NCI-H2196 treated with DMSO at 0.1 percent for 48 hours (cell line): ENCODE measurements around the gene SEPTIN3.
A peak's percentile ranks its signal among the peaks of the same experiment; 100 is the strongest.

ENCODE experiments used
- DNase-seq: peaks from one replicate; lab custom pipeline; 2025; ENCODE audit not compliant: unreplicated experiment; lab: John Stamatoyannopoulos, UW

SEPTIN3 gene

GRCh38 chr22:41975299-41976069 is 6.2 kb downstream of the SEPTIN3 start:
- DNase-seq = no peak

- peak; percentile 36 for DNase-seq
Observed at GRCh38 chr22:41976070-41976901, 7.0 kb downstream of the SEPTIN3 start.

- no peak for DNase-seq
Observed at GRCh38 chr22:41976961-41977566, 7.8 kb downstream of the SEPTIN3 start.

- DNase-seq = no peak
Observed at GRCh38 chr22:41978732-41979131, 9.5 kb downstream of the SEPTIN3 start.

- DNase-seq = no peak
Observed at GRCh38 chr22:41979423-41980250, 10.4 kb downstream of the SEPTIN3 start.

- DNase-seq = no peak
Observed at GRCh38 chr22:41982865-41983264, 13.6 kb downstream of the SEPTIN3 start.

GRCh38 chr22:41983513-41984405 is 14.5 kb downstream of the SEPTIN3 start:
- no peak for DNase-seq

GRCh38 chr22:41987276-41987675 is 18.0 kb downstream of the SEPTIN3 start:
- no peak for DNase-seq

GRCh38 chr22:41989246-41989645 is 20.0 kb downstream of the SEPTIN3 start:
- no peak for DNase-seq

- DNase-seq = no peak
Observed at GRCh38 chr22:41991111-41991510, 21.9 kb downstream of the SEPTIN3 start.

GRCh38 chr22:41992496-41992895 is 23.3 kb downstream of the SEPTIN3 start:
- no peak for DNase-seq

GRCh38 chr22:41995211-41995610 is 26.0 kb downstream of the SEPTIN3 start:
- no peak for DNase-seq

GRCh38 chr22:41996826-41997225 is 27.6 kb downstream of the SEPTIN3 start:
- DNase-seq = no peak

GRCh38 chr22:41998361-41999261 is 29.4 kb downstream of the SEPTIN3 start, which contains the start of gene WBP2NL:
Gene WBP2NL, plus strand, starts transcription at chr22:41998788. Its CDS starts 31 bp downstream, at chr22:41998819.
- no peak for DNase-seq

- no peak for DNase-seq
Observed at GRCh38 chr22:42000466-42000865, 31.2 kb downstream of the SEPTIN3 start.

- no peak for DNase-seq
Observed at GRCh38 chr22:42001121-42001520, 31.9 kb downstream of the SEPTIN3 start.

GRCh38 chr22:42001706-42002105 is 32.5 kb downstream of the SEPTIN3 start:
- no peak for DNase-seq

- DNase-seq = no peak
Observed at GRCh38 chr22:42007922-42008321, 38.7 kb downstream of the SEPTIN3 start.

GRCh38 chr22:42010778-42011177 is 41.5 kb downstream of the SEPTIN3 start:
- DNase-seq = no peak
